ENCODE results near the gene NCOA1.

GRCh38 chr2:24521975-24522639 lies 31.1 kb downstream of the NCOA1 start:
- TF ChIP-seq CTCF (IDR thresholded peaks at IDR 0.05) (no peak), POLR2A (IDR thresholded peaks at IDR 0.05) (no peak)
